ENCODE results near the gene BRMS1.

The BRMS1 gene

DNA sequence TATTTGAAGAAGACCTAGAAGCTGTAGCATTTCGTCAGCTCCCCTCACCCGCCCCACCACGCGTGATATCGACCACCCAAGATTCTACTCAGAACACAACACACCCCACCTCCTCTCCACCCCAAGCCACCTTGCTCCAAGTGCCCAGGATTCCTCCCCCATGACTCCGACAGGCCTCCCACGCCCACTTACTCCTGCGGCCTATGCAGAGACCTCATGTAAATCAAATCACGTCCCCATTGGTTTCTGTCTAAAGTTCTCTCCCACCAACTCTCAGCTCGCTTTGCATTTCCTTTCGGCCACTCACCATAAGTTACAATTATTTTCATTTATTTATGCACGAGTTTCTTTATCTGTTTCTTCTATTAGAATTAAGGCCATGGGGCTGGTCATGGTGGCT is 42.2 kb downstream of the BRMS1 start:
- no peak for DNase-seq (ENCODE audit: low spot score)

DNA sequence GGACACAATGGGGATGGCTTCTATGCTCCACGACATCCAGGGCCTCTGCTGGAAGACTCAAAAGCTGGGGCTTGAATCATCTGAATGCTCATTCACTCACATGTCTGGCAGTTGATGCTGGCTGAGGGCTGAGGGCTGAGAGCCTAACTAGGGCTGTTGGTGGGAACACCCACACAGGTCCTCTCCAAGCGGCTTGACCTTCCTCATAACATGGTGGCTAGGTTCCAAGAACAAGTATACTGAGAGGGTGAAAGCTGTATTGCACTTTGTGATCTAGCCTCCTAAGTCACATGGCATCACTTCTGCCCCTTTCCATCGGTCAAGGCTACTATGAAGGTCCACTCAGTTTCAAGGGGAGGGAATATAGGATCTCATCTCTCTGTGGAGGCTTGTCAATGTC is 45.7 kb downstream of the BRMS1 start:
- DNase-seq (ENCODE audit: low spot score) = no peak

DNA sequence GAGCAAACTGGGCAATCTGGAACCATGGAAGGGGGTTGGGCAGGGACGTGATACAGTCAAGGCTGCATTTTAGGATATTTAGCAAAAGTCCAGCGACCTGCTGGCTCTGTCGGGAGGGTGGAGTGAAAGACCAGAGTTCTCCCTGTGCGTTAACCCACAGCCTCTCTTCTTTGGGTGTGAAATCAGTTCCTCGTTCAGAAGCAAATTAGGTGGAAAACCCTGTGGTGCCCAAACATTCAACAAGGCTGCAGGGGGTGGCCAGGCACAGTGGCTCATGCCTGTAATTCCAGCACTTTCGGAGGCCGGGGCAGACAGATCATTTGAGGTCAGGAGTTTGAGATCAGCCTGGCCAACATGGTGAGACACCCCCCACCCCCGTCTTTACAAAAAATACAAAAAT is 47.3 kb downstream of the BRMS1 start:
- no peak for DNase-seq (ENCODE audit: low spot score)

DNA sequence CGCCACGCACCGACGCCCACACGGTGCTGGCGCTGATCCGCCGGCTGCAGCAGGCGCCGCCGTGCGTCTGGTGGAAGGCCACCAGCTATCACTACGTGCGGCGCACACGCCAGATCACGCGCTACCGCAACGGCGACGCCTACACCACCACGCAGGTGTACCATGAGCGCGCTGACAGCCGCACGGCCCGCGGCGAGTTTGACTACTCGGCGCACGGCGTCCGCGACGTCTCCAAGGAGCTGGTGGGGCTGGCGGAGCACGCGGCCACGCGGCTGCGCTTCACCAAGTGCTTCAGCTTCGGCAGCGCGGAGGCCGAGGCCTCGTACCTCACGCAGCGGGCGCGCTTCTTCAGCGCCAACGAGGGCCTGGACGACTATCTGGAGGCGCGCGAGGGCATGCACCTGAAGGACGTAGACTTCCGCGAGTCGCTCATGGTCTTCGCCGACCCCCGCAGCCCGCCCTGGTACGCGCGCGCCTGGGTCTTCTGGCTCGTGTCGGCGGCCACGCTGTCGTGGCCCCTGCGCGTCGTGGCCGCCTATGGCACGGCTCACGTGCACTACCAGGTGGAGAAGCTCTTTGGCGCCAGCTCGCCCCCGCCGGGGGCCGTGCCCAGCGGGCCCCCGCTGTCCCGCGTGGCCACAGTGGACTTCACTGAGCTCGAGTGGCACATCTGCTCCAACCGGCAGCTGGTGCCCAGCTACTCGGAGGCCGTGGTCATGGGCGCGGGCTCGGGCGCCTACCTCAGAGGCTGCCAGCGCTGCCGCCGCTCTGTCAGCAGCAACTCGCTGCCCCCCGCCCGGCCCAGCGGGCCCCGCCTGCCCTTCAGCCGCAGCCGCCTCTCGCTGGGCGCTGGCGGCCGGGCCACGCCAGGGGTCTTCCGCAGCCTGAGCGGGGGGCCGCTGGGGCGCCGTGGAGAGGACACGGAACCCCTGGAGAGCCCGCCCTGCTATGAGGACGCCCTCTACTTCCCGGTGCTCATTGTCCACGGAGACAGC is 50.0 kb downstream of the BRMS1 start:
- DNase-seq (ENCODE audit: low spot score) = no peak

DNA sequence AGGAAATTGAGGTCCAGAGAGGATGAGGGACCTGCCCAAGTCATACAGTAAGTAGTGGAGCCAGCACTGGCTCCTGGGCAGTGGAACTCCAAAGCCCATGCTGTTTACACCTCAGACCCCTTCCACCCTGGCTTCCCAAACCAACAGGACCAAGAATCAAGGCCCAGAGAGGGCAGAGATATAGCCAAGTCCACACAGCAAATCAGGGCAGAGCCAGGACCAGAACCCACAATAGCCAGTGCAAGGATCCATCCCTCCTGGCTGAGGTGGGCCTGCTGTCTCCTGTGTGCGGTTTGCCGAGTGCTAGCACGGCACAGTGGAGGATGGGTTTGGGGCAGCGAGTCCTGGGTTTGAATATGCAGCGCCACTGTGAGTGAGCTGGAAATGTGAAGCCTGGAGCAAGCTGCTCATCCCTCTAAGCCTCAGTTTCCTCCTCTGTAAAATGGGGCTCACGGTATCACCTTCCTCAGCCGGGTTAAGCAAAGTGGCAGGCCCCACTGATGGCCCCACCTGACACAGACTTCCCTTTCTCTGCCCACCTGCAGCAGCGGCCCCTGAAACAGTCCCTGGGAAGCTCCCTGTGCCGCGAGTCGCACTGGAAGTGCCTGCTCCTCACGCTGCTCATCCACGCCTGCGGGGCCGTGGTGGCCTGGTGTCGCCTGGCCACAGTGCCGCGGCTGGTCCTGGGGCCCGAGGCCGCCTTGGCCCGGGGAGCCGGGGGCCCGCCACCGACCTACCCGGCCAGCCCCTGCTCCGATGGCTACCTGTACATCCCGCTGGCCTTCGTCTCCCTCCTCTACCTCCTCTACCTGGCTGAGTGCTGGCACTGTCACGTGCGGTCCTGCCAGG is 50.9 kb downstream of the BRMS1 start:
- no peak for DNase-seq (ENCODE audit: low spot score)

DNA sequence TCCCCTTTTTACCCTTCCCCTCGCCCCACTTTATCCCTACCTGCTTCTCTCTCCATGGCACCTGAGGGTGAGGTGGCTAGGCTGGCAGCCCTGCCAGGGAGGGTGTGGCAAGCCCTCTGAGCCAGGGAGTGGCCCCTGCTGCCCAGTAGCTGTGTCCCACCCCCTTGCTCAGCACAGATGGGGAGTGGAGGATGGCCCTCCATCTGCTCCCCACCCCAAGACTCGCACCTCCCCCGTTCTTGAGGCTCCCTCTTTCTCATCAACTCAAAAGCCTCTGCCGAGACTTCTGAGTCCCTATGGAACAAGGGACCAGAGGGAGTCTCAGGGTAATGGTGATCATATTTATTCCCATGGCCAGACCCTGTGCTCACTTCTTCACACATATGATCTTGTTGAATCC is 51.6 kb downstream of the BRMS1 start:
- no peak for DNase-seq (ENCODE audit: low spot score)

DNA sequence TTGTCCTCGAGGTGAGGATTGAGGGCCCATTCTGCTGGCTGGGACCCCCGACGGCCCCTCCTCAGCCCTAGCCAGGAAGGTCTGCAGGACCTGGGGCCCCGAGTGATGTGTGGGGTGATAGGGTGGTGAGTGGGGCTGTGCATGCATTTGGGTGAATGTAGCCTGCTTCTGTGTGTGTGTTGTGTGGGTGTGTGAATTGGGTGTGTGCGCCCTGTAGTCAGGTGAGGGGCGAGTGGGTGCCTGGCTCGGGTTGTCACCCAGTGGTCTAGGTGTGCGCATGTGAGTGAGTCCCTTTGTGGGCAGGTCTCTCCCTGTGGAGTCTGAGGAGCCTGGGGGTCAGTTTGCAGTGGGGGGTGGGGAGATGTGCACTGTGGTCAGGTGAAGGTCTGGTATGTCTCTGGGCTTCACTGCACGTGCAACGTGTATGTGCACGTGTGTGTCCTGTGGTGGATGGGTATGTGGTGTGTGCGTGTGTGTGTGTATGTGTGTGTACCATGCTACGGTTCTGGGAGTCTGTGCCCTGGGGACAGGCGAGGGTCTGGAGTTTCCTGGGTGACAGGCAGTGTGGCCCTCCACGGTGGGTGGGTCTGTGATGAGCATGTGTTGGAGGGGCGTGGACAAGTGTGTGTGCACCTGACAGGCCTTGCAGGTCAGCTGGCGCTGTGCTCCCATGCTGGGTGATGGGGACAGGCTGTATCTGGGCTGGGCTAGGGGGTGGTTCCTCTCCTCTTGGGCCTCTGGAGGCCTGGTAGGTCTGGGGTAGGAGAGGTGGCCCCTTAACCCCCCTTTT is 52.2 kb downstream of the BRMS1 start:
- no peak for DNase-seq (ENCODE audit: low spot score)

DNA sequence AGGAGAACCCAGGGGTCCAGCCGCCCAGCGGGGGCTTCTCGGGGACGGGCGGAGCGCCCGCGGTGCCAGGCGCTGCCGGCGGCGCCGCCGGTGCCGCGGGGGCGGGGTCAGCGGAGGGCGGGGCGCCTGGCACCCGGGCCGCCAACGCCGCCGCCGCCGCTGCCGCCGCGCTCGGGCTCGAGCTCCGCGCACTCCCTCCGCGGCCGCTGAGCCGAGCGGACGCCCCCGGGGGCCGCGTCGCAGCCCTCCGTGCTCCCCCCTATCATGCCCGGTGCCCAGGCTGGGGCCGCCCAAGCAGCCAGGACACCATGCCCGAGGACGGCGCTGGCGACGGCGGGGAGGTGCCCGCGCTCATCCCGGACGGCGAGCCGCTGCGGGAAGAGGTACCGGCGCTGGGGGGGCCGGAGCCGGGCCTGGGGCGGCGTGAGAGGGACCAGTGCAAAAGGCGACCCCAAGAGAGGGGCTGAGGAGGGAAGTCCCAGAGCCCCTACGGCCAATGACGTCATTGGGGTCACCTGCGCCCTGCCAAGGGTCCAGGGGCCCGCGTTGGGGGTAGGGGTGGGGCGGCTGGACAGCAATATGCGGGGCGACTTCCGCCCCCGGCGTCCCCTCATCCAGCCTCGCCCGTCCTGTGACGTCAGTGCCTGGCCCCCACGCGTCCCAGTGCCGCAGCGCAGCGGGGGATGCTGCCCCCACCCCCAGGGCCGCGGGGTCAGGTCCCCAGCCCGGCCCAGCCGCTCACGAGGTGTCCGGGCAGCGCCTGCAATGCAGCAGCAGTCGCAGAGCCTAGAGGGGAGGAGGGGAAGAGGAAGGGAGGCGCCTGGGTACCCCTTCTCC is 53.0 kb downstream of the BRMS1 start, which contains the start of gene TMEM151A:
TMEM151A (plus strand) TSS at position 189 of the 837 bp plus-strand sequence; CDS start at position 309, 120 bp downstream.
- DNase-seq (ENCODE audit: low spot score) = no peak

DNA sequence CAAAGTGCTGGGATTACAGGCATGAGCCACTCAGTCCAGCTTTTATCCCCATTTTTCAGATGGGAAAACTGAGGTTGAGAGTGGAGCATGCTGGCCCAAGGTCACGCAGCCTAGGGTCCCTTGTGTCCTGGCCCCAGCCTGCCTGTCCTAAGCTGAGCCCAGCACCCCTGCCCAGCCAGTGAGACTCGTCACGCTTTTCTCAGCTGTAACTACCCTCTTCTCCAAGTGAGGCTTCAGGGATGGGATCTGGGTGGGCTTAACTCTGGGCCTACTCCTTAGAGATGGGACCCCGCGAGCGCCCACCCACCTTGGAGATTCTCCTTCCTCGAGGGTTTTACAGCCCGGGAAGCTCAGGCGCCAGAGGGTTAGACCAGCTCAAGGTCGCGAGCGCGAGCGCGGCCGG is 53.6 kb downstream of the BRMS1 start:
- no peak for DNase-seq (ENCODE audit: low spot score)

DNA sequence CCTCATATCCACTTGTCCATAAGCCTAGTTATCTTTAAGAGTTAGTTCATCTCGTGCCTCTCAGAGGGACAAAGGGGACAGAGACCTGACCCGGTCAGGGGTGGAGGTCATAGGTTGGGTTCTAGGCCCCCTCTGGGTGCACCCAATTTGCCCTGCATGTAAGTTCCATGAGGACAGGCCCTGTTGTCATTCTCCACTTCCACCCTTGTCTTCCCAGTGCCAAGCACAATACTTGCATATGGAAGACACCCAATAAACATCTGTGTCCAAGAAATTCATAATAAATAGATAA is 54.6 kb downstream of the BRMS1 start:
- no peak for DNase-seq (ENCODE audit: low spot score)

DNA sequence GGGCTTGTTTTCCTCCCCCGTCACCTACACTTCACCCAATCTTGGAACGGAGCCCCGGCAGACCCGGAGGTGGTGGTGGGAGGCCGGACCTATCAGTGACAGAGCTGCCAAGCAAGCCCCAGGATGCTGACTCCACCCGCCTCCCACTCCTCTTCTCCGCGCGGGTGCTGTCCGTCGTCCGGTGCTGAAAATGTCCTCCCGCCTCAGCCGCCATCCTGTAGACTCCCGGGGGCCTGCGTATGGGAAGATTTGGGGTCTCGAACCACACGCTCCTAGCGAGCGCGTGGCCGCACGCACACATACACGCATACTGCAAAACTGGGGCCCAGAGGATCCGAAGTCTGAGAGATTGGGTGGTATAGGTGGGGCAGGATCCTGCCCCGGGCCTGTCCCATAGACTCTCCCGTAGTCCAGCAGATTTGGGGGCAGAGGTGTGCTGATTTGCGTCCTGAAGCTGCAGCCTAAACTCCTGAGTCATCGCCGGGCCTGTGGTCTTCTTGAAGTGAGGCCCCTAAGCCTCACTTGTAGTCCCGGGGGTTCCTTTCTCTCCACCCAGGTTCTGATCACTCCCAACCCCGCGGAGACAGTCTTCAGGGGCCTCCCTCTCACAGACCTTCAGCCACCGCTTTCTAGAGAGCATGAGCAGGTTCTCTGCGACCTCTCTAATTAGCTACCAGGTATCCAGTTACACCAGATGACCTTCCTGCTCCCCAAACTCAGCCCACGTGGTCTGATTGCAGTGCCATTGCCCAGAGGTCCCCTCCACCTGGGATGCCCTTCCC is 55.2 kb downstream of the BRMS1 start:
- peak; percentile 66 for DNase-seq (ENCODE audit: low spot score)

DNA sequence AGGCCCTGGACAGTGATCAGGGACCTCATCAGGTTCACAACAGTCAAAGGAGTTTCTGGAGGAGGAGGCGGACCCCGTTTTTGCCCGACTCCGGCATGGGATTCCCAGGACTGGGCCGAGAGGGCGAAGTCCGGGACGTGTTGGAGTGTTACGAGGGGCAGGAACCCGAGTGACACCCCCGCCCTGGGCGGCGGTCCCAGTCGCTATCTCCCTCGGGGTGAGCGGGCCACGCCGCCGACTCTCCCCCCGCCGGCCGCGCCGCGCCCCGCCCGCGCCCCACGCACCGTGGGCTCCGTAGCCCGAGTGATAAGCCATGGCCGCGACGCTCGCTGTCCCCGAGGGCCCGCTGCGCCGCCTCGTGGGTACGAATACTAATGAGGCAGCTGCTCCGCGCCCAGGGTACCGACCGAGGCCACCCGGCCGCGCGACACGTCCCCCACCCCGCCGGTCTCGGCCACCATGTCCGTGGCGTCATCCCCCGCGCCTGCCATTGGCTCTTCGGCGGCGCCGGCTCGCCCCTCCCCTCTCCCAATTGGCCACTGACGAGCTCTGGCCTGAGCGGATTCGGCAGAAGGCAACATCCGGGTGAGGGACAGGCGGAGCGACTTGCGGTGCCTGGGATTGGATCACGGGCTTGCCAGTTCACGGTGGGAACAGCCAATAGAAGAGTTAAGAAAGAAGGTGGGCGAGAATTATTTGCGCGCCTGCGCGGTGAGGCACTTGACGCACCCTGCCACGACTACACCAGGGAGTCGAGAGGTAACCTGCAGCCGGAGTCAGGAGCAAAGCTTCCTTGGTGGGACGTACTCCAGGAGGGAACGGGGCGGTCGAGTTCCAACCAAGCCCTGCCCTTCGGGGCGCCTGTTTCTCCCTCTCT is 56.0 kb downstream of the BRMS1 start, which contains the start of gene YIF1A:
YIF1A (minus strand) TSS at position 473 of the 877 bp plus-strand sequence; CDS start at position 315, 158 bp downstream.
- DNase-seq (ENCODE audit: low spot score) = peak; percentile 99

DNA sequence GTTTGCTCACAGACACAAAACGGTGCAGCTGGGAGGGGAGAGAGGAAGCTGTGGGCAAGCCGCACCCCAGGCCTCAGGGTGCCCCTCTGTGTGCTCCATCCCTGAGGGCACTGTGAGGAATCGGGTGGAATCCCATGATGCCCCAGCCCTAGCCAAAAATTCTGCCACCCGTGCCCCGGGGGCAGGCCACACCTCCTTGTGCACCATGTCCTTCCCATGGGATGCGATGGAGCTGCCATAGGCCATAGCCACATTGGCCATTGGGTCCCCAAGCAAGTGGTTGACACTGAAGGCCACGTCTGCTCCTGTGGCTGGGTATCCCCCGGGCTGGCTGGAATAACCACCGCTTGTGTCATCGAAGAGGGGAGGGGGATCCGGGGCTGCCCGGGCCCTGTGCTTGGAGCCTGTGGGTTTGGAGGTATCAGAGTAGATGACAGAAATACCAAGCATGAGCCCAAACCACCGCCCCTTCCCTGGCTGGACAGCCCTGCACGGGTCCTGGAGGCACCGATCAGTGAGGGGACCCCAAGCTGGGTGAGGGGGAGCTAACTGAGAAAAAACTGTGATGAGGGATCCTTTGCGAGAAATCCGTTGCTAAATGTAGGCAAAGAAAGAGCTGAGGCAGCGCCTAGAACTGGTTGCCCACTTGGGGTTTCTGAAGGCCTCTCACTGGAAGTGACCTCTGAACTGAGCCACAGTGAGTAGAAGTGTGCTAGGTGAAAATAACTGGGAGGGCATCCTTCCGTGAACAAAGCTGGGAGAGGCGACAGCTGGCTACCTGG is 56.8 kb downstream of the BRMS1 start:
- DNase-seq (ENCODE audit: low spot score) = no peak

Measured in kidney capillary endothelial cell (primary cell).